IMR-90 (cell line): ENCODE measurements around the gene TAF11. TPM values are rescaled to one million over a fixed set of nuclear protein-coding genes. Genes with fewer than 3 reads are reported as not detected.

Experiments
- ATAC-seq: fragments of 200-7000 bp; cut with Tn5 transposase; 2 replicates; pipeline ENCODE4 v1.9.1; 2020; ENCODE audit warnings: low read depth, mild to moderate bottlenecking, moderate library complexity
- BruUV-seq: library from RNA; stranded (reverse); fragments of 400-500 nt; replicated peaks from 2 replicates; lab custom pipeline; 2021; lab: Mats Ljungman, UMichigan
- CTCF ChIA-PET: fragments of 300-600 bp; formaldehyde crosslinking; extraction: SDS; loops from one replicate; lab custom pipeline; 2021; ENCODE audit warnings: antibody characterized with exemption; lab: Yijun Ruan, JAX
- POLR2A ChIA-PET: fragments of 300-600 bp; sonication (Branson Sonifier 250); formaldehyde crosslinking; loops from one replicate; lab custom pipeline; 2022; ENCODE audit warnings: antibody characterized with exemption; ENCODE audit not compliant: unreplicated experiment; lab: Charles Lee
- DNase-seq: peaks from one replicate; pipeline ENCODE4 v3.0.0; 2013
- H2AFZ ChIP-seq: replicated peaks from 2 replicates; pipeline ENCODE3; 2013; ENCODE audit warnings: low read length, mild to moderate bottlenecking; ENCODE audit not compliant: poor library complexity
- H2AK5ac ChIP-seq: 2 replicates; pipeline ENCODE4 v1.6.1; 2013; ENCODE audit warnings: low read depth, low read length, inconsistent platforms
- H2AK9ac ChIP-seq: replicated peaks from 2 replicates; pipeline ENCODE3; 2013; ENCODE audit warnings: mild to moderate bottlenecking, low read depth, low read length, moderate library complexity; ENCODE audit not compliant: poor library complexity
- H2BK120ac ChIP-seq: 2 replicates; pipeline ENCODE4 v1.6.1; 2013; ENCODE audit warnings: low read depth, low read length, inconsistent platforms
- H2BK15ac ChIP-seq: 3 replicates; pipeline ENCODE4 v1.6.1; 2013; ENCODE audit warnings: low read depth, low read length, inconsistent platforms
- H2BK20ac ChIP-seq: 2 replicates; pipeline ENCODE4 v1.6.1; 2013; ENCODE audit warnings: low read depth, mild to moderate bottlenecking, inconsistent platforms, low read length, moderate library complexity
- H2BK5ac ChIP-seq: 2 replicates; pipeline ENCODE4 v1.6.1; 2013; ENCODE audit warnings: mild to moderate bottlenecking, low read depth, low read length, inconsistent platforms; ENCODE audit not compliant: poor library complexity, severe bottlenecking
- H3K14ac ChIP-seq: replicated peaks from 2 replicates; pipeline ENCODE4 v1.6.1; 2013; ENCODE audit warnings: low read depth, low read length, inconsistent platforms
- H3K18ac ChIP-seq: 2 replicates; pipeline ENCODE4 v1.6.1; 2013; ENCODE audit warnings: low read depth, low read length, control low read depth
- H3K23ac ChIP-seq: 2 replicates; pipeline ENCODE4 v1.6.1; 2013; ENCODE audit warnings: low read depth, low read length, inconsistent platforms
- H3K27ac ChIP-seq: 2 replicates; pipeline ENCODE4 v1.5.1; 2013; ENCODE audit warnings: mild to moderate bottlenecking, control low read depth, low read length; ENCODE audit not compliant: insufficient read depth
- H3K27me3 ChIP-seq: 2 replicates; pipeline ENCODE4 v1.6.1; 2013; ENCODE audit warnings: low read length; ENCODE audit not compliant: control insufficient read depth, insufficient read depth
- H3K36me3 ChIP-seq: 2 replicates; pipeline ENCODE4 v1.6.1; 2013; ENCODE audit warnings: low read length, mixed read lengths; ENCODE audit not compliant: control insufficient read depth, insufficient read depth
- H3K4ac ChIP-seq: 2 replicates; pipeline ENCODE4 v1.6.1; 2013; ENCODE audit warnings: low read depth, low read length, inconsistent platforms
- H3K4me1 ChIP-seq: 2 replicates; pipeline ENCODE4 v1.6.1; 2013; ENCODE audit warnings: low read length, mixed read lengths; ENCODE audit not compliant: control insufficient read depth, insufficient read depth
- H3K4me2 ChIP-seq: 2 replicates; pipeline ENCODE4 v1.6.1; 2013; ENCODE audit warnings: low read depth, mild to moderate bottlenecking, control low read depth, low read length, moderate library complexity
- H3K4me3 ChIP-seq: 2 replicates; pipeline ENCODE4 v1.5.1; 2013; ENCODE audit warnings: low read depth, mild to moderate bottlenecking, control low read depth, low read length, moderate library complexity; ENCODE audit not compliant: insufficient read depth
- H3K56ac ChIP-seq: 2 replicates; pipeline ENCODE4 v1.6.1; 2013; ENCODE audit warnings: low read length, inconsistent platforms; ENCODE audit not compliant: insufficient read depth; ENCODE audit errors: extremely low read depth
- H3K79me1 ChIP-seq, 2 experiments: 2 replicates each; pipeline ENCODE4 v1.6.1; 2013; ENCODE audit warnings: low read length in 2 of 2, inconsistent platforms in 1 of 2, low read depth in 1 of 2
- H3K9ac ChIP-seq: 2 replicates; pipeline ENCODE4 v1.6.1; 2013; ENCODE audit warnings: low read depth, low read length, control low read depth
- H3K9me1 ChIP-seq: 2 replicates; pipeline ENCODE4 v1.6.1; 2013; ENCODE audit warnings: low read length, inconsistent platforms; ENCODE audit not compliant: insufficient read depth
- H3K9me3 ChIP-seq: 2 replicates; pipeline ENCODE4 v1.6.1; 2013; ENCODE audit warnings: low read length; ENCODE audit not compliant: control insufficient read depth, insufficient read depth
- H4K20me1 ChIP-seq: 2 replicates; pipeline ENCODE4 v1.6.1; 2013; ENCODE audit warnings: low read length, inconsistent platforms; ENCODE audit not compliant: insufficient read depth
- H4K5ac ChIP-seq: 2 replicates; pipeline ENCODE4 v1.6.1; 2013; ENCODE audit warnings: mild to moderate bottlenecking, low read depth, low read length, control low read depth
- H4K8ac ChIP-seq, 2 experiments: 2 replicates each; pipeline ENCODE4 v1.6.1; 2013; ENCODE audit warnings: low read depth in 2 of 2, low read length in 2 of 2, control low read depth in 1 of 2, inconsistent platforms in 1 of 2
- H4K91ac ChIP-seq: 2 replicates; pipeline ENCODE4 v1.6.1; 2013; ENCODE audit warnings: low read depth, low read length, inconsistent platforms; ENCODE audit not compliant: insufficient read depth
- FOS ChIP-seq: fragments of 150-350 bp; IDR thresholded peaks from 2 replicates; pipeline ENCODE4 v1.6.1; 2016; ENCODE audit warnings: low read depth, low read length
- MAFK ChIP-seq: IDR thresholded peaks from 2 replicates; pipeline ENCODE4 v1.6.1; 2012; ENCODE audit warnings: low read depth, low read length, improper control_type of control experiment
- MXI1 ChIP-seq: IDR thresholded peaks from 2 replicates; pipeline ENCODE4 v1.6.1; 2012; ENCODE audit warnings: low read depth, mild to moderate bottlenecking, low read length, moderate library complexity, borderline replicate concordance
- RAD21 ChIP-seq: IDR thresholded peaks from 2 replicates; pipeline ENCODE4 v1.6.1; 2012; ENCODE audit warnings: low read length, improper control_type of control experiment
- RCOR1 ChIP-seq: IDR thresholded peaks from 2 replicates; pipeline ENCODE4 v1.6.1; 2012; ENCODE audit warnings: mild to moderate bottlenecking, low read length, improper control_type of control experiment; ENCODE audit not compliant: insufficient replicate concordance
- WGBS, 2 experiments: methylation state at CpG; one replicate each; pipeline versions ENCODE4 v1.1.5 to v1.1.7; 2013; ENCODE audit warnings: missing lambda C conversion rate in 2 of 2; ENCODE audit not compliant: insufficient read length in 1 of 2; ENCODE audit errors: extremely low coverage in 2 of 2; 5-methylcytosine and 5-hydroxymethylcytosine counted together
- dilution Hi-C: fragments of 300-500 bp; cut with HindIII; formaldehyde crosslinking; loops from one replicate; pipeline ENCODE4 v1.14.3; 2018; ENCODE audit warnings: low sequenced_read_pairs; ENCODE audit not compliant: unreplicated experiment
- in situ Hi-C: fragments of 300-500 bp; cut with MboI; formaldehyde crosslinking; loops from 3 replicates; pipeline ENCODE4 v1.14.3; 2019; ENCODE audit warnings: low sequenced_read_pairs, inconsistent platforms, mixed read lengths
- intact Hi-C: fragments of 100-400 bp; cut with micrococcal nuclease; formaldehyde crosslinking; loops from 2 replicates; pipeline ENCODE4 v1.10.0; 2022
- polyA plus RNA-seq, 3 experiments: library from polyadenylated mRNA; depleted of rRNA; stranded (reverse); fragments of >200 nt; gene quantifications; 2 replicates each; pipeline ENCODE4 v1.2.3, GENCODE V29; 2012; ENCODE audit warnings: low replicate concordance in 1 of 3
- total RNA-seq: library from RNA; depleted of rRNA; stranded (reverse); fragments of >200 nt; gene quantifications from 2 replicates; pipeline ENCODE4 v1.2.3, GENCODE V29; 2012

Gene TAF11
- total and polyA plus RNA-seq, 2 of the 4 experiments (the other 2 are of a cell fraction): 12.7 to 23.3 TPM

DNA sequence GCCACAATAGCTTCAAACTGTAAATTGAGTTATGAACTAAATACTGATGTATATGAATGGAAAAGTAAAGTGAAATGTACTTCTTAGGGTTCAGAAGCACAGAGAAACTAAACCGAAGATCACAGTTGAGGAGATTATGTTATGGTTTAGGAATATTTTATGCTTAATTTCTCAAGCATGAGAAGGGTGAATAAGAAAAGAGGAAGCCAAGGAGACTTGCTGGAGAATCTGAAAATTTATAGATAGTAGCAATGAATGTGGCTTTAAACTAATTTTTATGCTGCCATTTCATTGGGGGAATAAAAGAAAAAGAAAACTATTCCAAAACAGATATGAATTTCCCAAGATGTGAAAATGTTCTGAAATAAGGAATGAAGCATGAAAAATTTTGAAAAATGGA is 6.9 kb upstream of the TAF11 start:
- no peak overlapping the region for H4K8ac ChIP-seq
- no peak overlapping the region for H3K18ac ChIP-seq
- H3K4me1 ChIP-seq: no peaks in the 10 kb centered on the region
- no peak overlapping the region for H4K5ac ChIP-seq
- CTCF ChIA-PET: interaction anchor here (0.6 kb wide), 1 partner anchor 27 kb away, joined by 4 read pairs; no protein-coding TSS in a partner anchor
- H3K27ac ChIP-seq: no peak overlapping the region
- no peak overlapping the region for H3K4me2 ChIP-seq
- no peak overlapping the region for H2BK120ac ChIP-seq
- H3K27me3 ChIP-seq: no peaks in the 10 kb centered on the region
- intact Hi-C loops: no loop called here
- dilution Hi-C loops: no loop called here
- H3K14ac ChIP-seq: no peak overlapping the region
- H4K20me1 ChIP-seq: peaks cover 7% of the 10 kb centered on the region; the same call in 1 of the 2 replicates
- H3K9ac ChIP-seq: no peak overlapping the region
- in situ Hi-C loops: no loop called here
- H2AFZ ChIP-seq: no peak overlapping the region
- POLR2A ChIA-PET: no interaction called here
- H2AK5ac ChIP-seq: no peak overlapping the region
- H3K56ac ChIP-seq: no peak overlapping the region
- no TSS peak for BruUV-seq
- H3K4me3 ChIP-seq: no peak overlapping the region
- H4K91ac ChIP-seq: no peak overlapping the region
- no peaks in the 10 kb centered on the region for H3K9me1 ChIP-seq
- peaks cover 17 to 25% of the 10 kb centered on the region in 2 experiments for H3K79me1 ChIP-seq
- DNase-seq: no peak
- no peak for TF ChIP-seq RAD21
- TF ChIP-seq MAFK: no peak
- no peak for TF ChIP-seq MXI1
- TF ChIP-seq FOS: no peak
- no peak for TF ChIP-seq RCOR1
- H2BK5ac ChIP-seq: no peak overlapping the region
- H3K9me3 ChIP-seq: no peaks in the 10 kb centered on the region
- H3K23ac ChIP-seq: no peak overlapping the region
- no peak overlapping the region for H2BK20ac ChIP-seq
- no peak overlapping the region for H3K4ac ChIP-seq
- no peak overlapping the region for H2BK15ac ChIP-seq
- WGBS, 2 experiments: 80% methylated on average over 1 of the region's 1 CpG; no CpG with 5 or more reads in 1 of the 2 experiments
- no peak overlapping the region for H2AK9ac ChIP-seq
- no peak for ATAC-seq
- H3K36me3 ChIP-seq: no peaks in the 10 kb centered on the region
